NCI-H510A treated with DMSO at 0.1 percent for 48 hours (cell line): ENCODE results near the gene MED13L.
"Not testable (repeated sequence)": the region's sequence is repeated elsewhere in the genome, so short reads cannot be mapped to it uniquely, and the experiment has no call there.

ENCODE experiments used
- DNase-seq: peaks from one replicate; lab custom pipeline; 2025; lab: John Stamatoyannopoulos, UW

The MED13L gene

DNA sequence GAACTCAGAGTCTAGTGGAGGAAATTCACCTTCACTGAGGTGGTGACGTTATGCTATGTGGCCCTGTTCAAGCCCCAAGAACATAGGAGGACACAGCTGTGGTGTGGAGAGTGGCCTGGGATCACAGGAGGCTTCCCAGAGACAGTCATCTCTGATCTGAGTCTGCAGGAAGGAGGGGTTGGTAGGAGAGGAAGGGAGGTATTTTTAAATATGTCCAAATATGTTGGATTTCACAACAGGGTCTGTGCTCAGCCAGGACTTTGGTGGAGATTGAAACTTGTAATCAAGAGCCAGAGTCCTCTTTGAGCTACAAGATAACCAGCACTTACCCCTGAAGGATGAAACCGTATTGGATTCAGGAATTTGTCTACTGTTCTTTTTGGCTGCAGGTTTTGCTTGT lies 26.4 kb upstream of the MED13L start:
- no peak for DNase-seq

DNA sequence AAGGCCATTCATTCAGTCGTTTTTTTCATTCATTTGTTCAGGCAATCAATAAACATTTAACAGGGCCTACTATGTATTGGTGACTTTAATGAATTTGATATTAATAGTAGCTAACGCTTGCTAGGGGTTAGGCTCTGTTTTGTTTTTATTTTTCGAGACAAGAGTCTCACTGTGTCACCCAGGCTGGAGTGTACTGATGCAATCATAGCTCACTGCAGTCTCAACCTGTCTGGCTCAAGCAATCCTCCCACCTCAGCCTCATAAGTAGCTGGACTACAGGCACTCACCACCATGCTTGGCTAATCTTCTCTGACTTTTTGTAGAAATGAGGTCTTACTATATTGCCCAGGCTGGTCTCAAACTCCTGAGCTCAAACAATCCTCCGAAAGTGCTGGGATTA lies 25.6 kb upstream of the MED13L start:
- no peak for DNase-seq

DNA sequence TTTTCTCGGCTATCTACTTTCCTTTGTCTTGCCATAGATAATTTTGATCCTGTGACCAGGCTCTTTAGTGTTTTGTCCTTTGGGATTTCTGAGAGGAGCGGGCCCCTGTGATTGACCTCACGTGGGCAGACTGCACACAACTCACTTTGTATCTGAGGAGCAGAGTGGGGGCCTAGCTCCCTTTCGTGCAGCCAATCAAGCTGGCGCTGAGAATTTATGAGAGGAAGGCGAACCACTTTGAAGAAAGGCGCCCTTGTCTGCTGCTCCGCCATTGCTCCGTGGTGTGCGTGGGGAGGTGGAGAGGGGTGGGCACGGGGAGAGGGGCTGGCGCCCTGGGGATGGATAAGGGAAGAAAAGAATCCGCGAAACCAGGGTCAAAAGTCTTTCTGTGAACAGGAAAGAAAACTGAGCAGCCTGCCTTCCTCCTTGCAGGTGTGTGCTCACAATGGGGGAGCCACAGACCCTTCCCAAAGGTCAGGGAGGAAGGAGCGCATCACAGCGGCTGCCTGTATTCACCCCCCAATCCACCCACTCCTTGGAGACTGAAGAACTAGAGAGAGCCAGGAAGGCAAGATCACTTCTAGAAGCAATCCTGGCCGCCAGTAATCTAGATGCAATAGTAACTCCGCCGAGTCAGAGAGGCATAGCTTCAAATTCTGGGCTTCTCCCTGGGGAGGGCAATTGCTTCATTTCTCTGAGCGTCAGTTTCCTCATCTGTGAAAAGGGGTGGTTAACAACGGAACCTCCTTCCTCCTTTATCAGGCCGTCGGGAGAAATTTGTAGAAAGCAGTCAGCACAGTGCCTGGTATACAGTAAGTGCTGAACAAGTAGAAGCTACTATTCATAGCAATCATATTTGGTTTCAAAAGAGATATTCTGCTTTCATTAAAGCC lies 24.9 kb upstream of the MED13L start:
- DNase-seq, result no peak

DNA sequence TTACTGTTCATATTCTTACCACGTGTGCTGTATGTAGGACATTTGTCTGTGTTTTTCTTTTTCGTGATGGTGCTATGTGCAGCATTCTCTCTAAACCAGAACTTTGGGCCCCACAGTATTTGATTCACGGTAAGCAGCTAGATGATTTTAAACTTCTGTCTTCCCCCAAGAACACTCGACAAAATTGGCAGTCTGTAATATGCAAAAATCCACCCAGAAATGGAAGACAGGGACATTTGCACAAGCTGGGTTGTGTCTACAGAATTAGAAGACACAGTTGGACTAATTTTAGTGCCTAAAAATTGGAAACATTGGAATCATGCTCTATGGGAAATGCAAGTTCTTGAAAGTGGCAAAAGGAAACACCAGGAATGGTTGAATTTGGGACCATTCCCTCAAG lies 24.1 kb upstream of the MED13L start:
- no peak for DNase-seq

DNA sequence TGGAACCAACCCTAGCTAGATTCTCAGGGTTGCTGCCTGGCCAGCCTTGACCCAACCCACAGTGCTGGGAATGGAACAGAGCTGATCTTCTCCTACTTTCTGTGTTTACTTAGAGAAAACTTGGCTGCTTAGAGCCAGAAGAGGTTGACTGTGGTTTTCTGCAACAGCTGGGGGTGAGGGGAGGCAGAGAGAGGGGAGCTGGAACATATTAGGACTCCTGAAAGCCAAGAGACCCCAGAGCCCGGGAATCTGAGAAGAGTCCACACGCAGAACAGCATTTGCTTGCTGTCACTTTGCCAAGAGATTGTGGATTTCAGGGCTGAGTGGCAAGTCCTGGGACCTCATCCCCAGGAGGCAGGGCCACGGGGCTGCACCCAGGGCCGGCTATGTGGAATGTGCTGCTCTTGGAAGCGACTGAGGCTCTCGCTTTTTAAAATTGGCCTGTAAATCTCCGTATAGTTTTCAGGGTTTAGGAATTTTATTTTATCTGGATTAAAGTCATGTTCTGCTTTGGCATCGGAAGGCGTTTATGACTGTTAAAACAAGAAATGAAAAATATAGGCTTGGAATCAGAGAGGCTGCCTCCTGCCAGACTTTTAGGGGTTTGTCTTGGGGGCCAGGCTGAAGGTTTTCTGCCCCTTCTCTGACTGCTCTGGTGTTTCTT lies 22.3 kb upstream of the MED13L start:
- no peak for DNase-seq

DNA sequence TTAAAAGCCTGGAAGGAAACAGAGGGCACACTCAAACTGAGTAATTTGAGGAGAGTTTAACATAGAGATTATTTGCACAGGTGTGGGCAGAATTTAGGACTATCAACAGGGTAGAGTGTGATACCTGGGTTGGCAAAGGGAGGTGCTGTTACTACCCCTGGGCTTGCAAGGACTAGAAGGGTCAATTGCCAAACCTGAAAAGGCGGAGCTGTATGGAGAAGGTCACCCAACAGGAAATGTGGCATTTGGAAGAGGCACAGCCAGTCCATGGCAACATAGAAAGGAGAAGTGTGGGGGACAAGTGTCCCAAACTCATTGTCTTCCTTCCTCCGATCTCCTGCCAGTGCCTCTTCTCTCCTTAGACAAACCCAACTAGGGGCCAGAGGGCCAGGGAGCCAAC lies 21.6 kb upstream of the MED13L start:
- peak; percentile 93 for DNase-seq

DNA sequence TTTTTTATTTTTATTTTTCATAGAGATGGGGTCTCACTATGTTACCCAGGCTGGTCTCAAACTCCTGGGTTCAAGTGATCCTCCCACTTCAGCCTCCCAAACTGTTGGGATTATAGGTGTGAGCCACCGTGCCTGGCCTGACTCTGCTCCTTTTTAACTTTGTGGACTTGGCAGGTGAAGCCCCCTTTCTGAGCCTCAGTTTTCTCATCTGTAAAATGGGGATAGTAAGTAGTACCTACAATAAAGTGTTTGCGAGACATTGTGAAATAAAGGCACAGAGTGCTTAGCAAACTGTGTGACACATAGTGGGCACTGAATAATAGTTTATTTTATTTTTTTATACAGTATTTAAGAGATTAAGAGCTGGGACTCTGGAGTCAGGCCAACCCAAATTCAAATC lies 21.1 kb upstream of the MED13L start:
- no peak for DNase-seq

DNA sequence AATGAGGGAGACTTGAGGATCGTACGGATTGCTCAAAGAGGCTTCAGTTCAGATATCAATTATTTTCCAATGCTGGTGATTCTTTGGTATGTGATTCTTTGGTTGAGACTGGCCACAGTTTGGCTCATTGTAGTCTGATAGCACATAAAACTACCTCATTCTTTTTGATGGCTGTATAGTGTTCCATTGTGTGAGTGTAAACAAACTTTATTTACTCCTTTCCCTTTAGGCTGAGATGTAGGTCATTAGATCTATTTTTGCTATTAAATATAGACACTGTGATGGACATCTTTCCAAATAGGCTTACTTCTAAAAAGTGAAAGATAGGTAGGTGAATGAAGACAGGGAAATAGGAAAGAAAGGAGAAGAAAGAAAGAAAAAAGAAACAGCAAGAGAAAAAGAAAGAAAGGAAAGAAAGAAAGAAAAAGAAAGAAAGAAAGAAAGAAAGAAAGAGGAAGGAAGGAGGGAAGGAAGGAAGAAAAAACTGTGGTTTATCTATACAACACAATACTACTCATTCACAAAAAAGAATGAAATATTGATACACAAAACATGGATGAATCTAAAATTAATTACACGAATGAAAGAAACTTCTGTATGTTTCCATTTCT lies 19.8 kb upstream of the MED13L start:
- DNase-seq, result no peak

DNA sequence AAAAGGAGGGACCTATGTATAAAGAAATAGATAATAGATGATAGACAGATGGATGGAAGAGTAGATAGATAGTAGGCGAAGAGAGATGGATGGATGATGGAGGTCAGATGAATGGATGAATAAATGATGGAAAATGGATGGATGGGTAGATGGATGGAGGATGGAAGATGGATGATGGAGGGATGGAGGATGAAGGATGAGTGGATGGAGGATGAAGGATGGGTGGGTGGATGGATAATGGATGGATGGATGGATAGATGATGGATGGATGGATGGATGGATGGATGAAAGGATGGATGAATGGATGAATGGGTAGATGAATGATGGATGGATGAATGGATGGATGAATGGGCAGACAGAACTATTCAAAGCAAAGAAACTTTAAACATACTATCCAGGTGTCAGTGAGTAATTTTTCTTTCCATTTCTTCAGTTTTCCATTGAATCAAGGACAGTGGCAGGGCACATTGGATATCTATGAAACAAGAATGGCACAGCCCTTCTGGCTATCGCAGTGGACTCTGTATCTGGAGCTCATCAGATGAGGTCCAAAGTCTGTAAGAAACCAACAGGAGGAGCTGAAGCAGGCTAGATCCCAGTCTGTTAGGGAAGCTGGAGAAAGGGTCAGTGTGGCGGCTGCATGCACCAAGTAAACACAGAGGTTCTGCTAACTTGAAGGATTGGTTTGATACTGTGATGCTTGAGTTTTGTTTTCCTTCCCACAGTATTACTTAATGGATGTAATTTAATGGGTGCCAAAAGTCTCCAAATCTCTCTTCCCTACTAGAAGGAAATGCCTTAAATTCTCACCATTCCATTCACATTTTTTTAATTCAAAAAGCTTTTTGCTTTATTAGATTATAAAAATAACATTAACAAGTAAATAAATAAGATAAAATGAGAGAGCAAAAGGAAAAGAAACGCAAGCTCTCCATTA lies 18.1 kb upstream of the MED13L start:
- DNase-seq, result no peak

DNA sequence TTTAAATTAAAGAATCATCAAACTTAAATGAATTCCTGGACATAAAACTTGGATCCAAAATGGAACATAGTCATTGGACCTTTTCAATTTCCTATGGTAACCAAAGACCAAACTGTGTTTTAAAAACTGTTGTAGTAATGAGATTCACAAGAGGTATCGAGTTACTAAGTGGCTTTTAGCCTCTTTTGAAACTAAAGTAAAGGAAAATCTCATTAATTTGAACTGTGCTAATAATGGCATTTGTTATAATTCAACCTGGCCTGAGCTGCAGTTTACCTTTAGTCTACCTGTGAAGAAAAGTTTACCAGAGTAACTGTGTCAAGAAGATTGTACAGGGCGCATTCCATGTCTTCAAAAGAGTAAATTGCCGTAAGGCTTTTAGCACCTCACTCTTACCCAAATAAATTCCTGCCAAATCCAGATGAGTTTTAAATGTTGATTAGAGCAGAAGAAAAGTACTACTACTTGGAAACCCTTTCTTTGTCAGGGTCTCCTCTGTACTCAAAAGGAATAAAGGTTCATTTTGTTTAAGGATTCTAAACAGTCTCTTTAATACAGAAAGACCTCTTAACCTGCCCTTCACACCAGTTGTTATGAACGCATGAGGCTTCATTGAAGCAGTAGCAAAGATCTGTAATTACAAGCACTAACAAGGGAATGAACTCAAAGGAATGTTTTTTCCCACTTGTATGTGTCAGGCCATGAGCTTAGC lies 17.1 kb upstream of the MED13L start:
- DNase-seq, result peak; percentile 43

DNA sequence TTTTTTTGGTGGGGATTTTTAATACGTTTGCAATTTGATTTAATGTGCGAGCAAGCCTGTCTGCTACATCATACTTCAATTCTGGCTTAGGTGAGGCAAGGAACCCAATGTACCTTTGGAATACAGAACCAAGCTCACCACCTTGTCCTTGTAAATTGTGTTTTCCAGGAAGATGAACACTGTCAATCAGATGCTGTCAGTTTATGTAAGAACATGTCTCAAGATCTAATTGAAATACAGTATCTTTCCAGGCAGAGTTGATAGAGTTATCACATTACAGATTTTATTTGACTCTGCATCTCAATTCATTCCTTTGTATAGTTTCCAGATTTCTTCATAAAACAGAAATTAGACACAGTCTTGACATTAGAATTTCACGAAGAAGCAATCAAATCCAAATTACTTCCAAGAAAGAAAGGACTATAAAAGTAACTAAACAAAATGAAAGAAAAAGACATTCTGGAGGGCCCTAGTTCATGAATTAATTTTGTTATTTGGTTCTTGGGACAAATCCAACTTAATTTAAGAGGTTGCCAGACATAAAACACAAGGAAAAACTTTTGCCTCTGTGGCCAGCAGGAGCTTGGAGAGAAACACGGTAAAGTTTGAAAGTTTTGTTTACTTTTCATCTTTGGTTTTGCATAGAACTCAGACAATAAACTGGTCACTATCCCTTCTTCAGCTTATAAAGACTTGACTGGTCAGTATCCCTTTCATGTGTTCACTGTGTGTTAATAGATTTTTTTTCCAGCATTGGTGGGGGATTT lies 16.4 kb upstream of the MED13L start:
- DNase-seq, result no peak

DNA sequence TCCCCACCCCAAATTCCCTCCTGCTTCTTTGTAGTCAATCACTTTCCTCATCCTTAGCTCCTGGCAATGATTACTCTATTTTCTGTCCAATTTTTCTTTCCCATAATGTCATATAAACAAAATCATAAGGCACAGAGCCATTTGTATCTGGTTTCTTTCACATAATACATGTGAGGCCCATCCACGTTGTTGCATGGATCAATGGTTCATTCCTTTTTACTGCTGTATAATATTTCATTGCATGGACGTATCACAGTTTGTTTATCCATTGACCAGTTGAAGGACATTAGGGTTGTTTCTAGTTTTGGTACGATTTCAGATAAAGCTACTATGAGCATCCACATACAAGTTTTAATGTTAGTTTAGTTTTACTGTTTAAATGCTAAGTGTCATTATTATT lies 13.7 kb upstream of the MED13L start:
- no peak for DNase-seq

DNA sequence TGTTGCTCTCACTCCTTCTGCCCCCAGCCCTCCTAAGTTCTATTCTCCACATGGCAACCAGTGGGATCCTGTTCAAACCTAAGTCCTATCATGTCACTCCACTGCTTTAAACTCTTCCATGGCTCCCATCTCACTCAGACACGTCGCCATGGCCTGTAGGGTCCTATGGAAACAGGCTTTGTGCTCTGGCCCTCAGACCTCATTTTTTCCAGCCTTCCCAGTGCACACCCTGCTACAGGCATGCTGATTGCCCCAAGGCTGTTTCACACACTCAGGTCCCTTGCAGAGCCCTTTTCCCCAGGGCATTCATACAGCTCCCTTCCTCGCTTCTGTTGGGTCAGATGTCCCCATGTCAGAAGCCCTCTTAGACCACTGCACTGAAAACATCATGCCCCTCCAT lies 11.2 kb upstream of the MED13L start:
- DNase-seq, result no peak

DNA sequence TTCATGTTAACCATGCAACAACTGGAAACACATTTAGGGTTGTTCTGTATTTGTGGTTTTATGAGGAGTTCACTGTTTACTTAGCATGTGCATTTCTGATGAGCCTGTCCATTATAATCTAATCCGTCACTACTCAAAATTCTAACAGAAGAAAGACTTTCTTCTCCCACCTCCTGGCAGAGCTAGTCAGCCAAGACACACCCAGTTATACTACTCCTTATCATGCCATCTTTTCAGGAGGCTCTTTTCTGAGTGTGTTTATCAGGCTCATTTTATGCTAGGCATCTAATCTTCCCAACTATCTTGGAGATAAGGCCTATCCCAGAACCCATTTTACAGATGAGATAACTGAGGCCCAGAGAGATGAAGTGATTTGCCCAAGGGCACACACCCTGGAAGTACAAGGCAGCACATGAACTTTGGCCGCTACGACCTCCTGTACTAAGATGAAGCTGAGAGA lies 10.4 kb upstream of the MED13L start:
- no peak for DNase-seq

DNA sequence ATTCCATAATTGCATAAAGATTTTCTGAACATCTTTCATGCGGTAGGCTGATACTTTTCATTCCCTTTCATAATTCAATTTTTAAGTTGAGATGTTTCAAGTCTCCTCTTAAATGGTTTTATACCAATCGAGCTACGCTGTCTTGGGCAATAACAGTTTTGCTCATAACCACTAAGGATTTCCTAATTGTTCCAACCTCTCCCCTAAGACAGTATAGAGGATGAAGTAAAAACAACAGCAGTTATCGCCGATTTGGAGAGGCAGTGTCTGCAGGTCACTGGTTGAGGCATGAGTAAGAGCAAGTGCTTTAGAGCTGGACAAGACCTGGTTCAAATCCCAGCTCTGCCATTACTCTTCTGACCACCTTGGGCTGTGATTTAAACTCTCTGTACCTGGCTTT lies 6.9 kb upstream of the MED13L start:
- no peak for DNase-seq

DNA sequence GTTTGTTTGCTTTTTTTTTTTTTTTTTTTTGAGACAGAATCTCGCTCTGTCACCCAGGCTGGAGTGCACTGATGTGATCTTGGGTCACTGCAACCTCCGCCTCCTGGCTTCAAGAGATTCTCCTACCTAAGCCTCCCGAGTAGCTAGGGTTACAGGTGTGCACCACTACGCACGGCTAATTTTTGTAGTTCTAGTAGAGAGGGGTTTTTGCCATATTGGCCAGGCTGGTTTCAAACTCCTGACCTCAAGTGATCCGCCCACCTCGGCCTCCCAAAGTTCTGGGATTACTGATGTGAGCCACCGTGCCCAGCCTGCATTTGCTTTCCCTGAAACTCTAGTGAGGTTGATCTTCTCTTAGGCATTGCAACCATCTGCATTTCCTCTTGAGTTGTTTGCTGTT lies 6.4 kb upstream of the MED13L start:
- DNase-seq, result not testable (repeated sequence)

DNA sequence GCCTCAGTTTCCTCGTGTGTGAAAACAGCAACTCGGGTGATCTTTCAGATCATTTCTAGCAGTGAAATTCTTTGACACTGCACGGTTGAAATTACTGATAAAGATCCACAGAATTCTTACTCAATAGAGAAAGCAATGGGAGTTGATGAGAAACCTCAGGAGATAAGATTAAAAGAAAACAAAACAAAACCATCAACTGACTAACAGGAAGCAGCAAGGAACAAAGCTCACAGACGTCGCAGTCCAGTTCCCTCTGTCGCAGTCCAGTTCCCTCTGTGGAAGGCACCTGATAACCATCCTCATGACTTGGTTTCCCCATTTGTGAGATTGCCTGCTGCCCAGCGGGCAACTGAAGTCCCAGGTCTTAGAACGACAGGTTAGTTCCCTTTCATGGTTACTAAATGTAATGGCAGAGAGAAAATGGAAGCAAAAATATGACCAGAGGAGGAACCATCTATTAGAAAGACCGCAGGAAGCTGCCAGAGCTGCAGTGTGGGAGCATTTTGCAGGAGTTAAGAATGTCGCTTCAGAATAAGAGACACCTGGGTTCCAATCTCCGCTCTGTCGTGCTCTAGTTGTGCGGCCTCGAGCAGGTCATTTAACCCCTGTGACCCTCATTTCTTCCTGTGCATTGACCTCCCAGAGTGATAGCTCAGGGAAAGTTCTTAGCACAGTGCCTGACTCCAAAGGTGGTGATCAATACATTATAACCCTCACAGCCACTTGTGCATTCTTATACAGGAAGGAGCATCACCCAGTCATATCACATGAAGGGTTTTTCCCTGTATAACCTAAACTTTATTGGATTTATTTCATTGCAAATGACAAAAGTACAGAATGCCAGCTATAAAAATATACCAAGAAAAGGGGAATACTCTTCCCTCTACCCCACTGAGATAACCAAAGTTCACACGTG lies 5.1 kb upstream of the MED13L start:
- no peak for DNase-seq

DNA sequence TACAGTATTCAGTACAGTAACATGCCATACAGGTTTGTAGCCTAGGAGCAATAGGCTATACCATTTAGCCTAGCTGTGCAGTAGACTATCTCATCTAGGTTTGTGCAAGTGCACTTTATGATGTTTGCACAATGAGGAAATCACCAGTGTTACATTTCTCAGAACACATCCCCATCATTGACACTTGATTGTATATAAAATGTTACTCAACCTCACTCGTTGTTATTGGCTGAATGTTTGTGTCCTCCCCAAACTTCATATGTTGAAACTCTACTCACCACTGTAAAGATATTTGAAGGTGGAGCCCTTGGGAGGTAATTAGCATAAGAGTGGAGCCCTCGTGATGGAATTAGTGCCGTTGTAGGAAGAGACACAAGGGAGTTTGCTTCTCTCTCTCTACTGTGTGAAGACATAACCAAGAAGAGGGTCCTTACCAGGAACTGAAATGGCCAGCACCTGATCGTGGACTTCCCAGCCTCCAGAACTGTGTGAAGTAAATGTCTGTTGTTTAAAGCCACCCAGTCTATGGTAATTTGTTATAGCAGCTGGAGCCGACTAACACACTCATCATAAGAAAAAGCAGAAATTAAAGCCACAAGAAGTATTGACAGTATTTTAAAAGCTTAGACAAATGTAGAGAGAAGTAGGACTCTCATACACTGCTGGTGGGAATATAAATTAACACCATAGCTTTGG lies 3.2 kb upstream of the MED13L start:
- DNase-seq, result peak; percentile 75

DNA sequence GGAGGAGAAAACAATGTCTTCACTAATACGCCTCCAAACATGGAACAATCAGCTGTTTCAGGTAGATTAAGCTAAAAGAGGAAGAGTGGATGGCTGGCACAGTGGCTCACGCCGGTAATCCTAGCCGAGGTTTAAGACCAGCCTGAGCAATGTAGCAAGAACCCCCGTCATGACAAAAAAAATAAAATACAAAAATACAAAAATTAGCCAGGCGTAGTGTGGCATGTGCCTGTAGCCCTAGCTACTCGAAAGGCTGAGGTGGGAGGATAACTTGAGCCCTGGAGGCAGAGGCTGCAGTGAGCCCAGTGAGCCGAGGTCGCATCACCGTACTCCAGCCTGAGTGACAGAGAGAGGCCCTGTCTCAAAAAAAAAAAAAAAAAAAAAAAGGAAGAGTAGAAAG lies 1.2 kb upstream of the MED13L start:
- DNase-seq, result no peak
